HG03159 (cell line): ENCODE data around the gene SNRPB.

Experiments used
- ATAC-seq: cut with Tn5 transposase; IDR thresholded peaks from one replicate; pipeline ENCODE4 v1.9.1; 2021; ENCODE audit warnings: mild to moderate bottlenecking, moderate library complexity; ENCODE audit not compliant: unreplicated experiment

The SNRPB gene

DNA sequence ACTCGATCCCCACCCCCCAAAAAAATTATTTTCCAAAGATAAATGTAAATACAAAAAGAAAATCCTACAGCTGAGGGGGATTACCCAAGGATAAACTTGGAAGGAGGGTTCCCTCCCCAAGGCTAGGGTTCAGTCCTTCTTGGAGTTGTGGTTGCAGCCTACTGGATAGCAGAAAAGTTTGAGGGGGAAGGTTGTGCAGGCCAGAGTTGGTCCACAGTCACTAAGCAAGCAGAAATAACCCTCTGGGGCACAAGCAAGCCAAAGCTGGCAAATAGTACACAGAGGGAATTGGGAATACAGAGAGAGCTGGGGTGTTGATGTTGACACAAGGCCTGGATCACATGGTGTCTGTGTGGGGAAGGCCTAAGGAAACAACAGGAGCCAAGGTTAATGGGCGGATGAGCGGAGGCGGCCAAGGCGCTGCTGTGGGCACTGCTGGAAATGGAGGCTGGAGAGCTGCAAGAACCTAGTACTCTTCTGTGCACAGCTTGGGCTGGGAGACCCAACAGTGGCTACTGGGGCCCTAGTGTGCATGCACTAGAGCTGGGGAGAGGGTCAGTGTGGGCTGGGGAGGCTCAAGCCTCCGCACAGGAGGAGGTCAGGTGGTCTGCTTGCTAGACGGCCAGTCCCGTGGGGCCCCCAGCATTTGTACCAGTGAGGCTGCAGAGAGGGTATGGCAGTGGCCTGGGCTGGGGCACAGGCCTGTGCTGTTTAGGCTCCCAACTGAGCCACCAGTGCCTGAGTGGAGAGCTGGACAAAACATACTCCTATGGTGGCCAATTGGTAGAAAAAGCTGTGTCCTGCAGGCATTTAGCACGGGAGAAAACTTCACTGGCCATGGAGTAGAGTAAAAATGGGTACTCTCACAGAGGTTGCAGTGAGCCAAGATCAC lies 5.5 kb upstream of the SNRPB start:
- no peak for ATAC-seq

DNA sequence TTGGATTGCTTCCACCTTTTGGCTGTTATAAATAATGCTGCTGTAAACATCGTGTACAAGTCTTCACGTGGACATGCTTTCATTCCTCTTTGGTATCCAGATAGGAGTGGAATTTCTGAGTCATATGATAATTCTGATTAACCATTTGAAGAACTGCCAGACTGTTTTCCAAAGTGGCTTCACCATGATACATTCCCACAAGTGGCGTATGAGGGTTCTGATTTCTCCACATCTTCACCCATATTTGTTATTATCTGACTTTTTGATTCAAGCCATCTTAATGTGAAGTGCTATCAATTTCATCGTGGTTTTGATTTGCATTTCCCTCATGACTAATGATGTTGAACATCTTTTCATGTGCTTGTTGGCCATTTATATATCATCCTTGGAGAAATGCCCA lies 2.9 kb upstream of the SNRPB start:
- no peak for ATAC-seq

DNA sequence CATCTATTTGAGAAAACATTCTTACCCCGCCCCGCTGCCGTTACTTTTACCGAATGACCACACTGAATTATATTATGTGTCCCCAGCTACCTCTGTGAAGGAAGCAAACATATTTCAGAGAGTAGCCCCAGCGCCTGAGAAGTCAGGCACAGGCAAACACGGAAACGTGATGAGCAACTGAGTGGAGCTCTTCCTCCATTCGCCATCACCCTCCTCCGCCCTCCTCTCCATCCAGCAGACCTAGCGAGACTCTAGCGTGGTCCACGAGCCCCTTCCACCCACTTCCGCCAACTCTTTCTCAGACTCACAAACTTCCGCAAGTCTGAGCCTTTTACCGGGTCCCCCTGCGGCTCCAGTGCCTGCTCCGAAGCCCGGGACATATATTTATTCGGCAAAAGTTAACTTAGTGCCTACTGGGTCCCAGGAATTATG lies 582 bp downstream of the SNRPB start:
- peak; percentile 39 for ATAC-seq

DNA sequence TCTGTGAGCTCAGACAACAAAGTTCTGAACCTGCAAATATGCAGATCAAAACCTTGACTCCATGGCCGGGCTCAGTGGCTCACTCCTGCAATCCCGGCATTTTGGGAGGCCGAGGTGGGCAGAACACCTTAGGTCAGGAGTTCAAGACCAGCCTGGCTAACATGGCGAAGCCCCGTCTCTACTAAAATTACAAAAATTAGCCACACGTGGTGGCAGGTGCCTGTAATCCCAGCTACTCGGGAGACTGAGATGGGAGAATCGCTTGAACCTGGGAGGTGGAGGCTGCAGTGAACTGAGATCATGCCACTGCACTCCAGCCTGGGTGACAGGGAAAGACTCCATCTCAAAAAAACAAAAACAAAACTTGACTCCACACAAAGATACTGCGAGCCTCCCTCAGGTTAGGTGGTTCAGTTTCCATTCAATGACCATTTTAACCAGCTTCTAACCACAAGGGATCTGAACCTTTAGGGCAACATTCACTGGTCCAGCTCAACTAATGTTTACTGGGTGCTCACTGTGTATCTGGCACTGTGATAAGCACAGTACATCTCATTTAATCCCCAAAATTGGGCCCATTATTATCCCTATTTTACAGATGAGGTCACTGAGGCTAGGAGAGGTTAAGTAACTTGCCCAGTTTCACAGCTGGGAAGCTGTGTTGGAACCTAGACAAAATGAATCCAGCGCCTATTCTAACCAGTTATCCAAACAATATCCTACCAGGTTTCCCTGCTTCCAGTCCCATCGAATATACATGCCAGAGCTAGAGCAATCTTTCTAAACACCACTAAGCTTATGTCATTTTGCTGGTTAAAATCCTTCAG lies 1.8 kb downstream of the SNRPB start:
- no peak for ATAC-seq

GRCh38 chr20:2467412-2467811 lies 3.2 kb downstream of the SNRPB start:
- ATAC-seq, result no peak

DNA sequence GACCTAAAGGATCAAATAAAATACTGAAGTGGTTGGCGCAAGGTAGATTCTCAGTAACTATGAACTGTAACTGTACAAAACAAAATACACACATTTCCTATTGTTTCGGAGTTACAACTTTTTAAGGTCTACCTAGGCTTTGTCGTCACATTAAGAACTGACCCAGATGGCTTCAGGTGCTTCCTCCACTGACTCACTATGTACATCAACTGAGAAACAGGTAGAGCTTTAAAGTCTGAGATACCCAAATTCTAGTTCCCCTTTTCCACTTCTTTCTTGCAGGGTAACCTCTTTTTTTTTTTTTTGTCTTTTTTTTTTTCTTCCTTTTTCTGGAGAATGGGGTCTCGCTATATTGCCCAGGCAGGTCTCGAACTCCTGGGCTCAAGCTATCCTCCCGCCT lies 5.5 kb downstream of the SNRPB start:
- ATAC-seq, result no peak

GRCh38 chr20:2463616-2464365 lies 6.8 kb downstream of the SNRPB start:
- no peak for ATAC-seq

DNA sequence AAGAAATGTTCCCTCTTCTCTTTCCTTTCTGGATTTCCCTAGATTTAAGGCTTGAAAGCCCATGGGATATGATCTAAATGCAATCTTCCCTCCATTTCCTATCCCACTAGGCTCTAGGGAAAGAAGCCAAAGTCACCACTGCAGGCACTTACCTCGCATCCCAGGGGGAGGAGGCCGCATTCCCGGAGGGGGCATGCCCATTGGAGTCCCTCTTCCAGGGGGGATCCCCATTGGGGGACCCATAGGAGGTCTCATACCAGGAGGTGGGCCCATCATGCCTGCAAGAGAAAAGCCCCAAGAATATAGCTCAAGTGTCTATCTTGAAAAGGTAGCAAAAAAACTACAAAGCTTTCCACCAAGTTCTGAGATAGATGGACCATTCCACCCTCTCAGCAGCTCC lies 8.1 kb downstream of the SNRPB start:
- ATAC-seq, result no peak

- ATAC-seq, result no peak
These were observed 9.7 kb downstream of the SNRPB start for GRCh38 chr20:2460752-2461424.

DNA sequence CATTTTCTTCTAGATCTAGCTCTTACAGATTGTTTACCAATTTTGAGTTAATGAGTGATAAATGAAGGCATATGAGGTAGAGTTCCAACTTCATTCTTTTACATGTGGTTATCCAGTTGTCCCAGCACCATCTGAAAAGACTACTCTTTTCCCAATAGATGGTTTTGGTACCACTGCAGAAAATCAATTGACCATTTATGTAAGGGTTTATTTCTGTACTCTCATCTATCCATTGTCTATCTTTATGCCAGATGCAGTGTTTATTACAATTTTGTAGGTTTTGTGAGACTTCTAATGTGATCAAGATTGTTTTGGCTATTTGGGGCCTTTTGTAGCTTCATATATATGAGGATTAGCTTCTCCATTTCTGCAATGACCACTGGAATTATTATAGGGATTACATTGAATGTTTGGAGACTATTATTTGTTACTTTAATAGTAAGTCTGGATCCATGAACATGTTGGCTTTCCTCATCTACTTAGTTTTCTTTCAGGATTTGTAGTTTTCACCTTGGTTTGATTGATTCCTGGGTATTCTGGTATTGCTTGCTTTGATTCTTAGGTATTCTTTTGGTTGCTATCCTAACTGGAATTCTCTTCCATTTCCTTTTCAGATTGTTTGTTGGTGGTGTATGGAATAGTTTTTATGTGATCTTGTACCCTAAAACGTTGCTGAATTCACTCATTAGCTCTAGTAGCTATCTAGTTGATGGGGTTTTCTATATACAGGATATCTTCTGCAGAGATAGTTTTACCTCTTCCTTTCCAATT lies 10.4 kb downstream of the SNRPB start:
- no peak for ATAC-seq

DNA sequence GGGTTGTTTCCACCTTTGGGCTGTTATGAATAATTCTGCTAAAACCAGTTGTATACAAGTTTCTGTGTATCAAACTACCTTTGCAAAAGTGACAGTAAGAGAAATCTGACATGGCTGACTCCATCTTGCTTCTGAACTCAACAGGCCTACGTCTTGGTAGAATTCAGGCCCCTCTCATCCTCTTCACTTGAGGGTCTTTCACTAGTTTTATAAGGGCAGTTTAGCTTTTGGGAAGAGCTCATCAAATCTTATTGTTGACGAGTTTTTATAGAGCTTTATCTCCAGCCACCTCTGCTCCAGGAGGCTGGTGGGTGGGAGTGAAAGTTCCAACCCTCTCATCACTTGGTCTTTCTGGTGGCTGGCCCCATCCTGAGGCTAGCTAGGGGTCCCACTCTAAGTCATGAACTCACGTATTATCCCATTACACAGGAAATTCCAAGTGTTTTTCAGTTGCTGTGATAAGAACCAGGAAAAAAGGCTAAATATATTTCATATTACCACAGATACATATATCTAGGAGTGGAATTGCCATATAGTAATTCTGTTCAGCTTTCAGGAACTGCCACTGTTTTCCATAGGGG lies 11.6 kb downstream of the SNRPB start:
- no peak for ATAC-seq

GRCh38 chr20:2455771-2456497 lies 14.7 kb downstream of the SNRPB start:
- ATAC-seq, result no peak

DNA sequence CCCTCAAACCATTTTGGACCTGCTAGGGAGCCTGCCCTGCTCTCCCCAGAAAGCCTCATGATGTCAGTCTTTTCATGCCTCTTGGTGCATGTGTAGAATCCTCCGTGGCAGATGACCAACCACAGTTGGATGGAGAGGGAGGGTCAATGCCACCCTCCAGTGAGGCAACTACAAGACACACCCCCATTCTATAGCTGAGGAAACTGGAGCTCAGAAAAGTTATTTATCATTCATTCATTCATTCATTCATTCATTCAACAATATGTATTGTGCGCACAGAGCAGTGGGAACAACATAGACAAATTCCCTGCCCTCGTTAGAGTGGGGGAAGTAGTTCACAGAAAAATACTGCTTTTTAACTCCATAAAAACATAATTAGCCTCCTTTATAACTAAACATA lies 16.8 kb downstream of the SNRPB start:
- no peak for ATAC-seq

GRCh38 chr20:2451939-2452732 lies 18.5 kb downstream of the SNRPB start:
- ATAC-seq, result no peak

DNA sequence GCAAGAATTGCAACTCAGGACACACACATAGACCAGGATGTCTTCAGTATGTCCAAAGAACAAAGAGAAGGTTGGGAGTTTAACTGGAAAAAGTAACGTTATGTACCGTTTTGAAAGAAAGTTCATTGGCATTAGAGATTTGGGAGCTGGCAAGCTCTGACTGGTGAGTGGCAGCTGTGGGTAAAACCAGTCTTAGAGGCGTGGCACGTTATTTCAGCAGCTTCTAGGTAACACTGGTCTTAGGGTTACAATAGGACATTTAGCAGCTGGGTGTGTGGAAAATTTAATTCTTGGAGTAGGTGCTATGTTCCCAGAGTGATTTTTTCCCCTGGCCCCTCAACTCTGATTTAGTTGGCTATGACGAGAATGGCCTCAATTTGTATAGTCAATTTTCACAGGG lies 19.2 kb downstream of the SNRPB start:
- ATAC-seq, result no peak

GRCh38 chr20:2449386-2449785 lies 21.2 kb downstream of the SNRPB start:
- ATAC-seq, result no peak

- no peak for ATAC-seq
These were observed 23.7 kb downstream of the SNRPB start for GRCh38 chr20:2446845-2447244.

- ATAC-seq, result no peak
These were observed 39.4 kb downstream of the SNRPB start for GRCh38 chr20:2431185-2431584.
